Activated CD4-positive, CD25-positive, alpha-beta regulatory T cell treated with anti-CD3 and anti-CD28 coated beads, Interleukin-2, amount 50 U/mL, for 72 hours (primary cell): Measurements from ENCODE around the gene IPO7.

Experiments used
- DNase-seq: peaks from one replicate; pipeline ENCODE4 v3.0.0; 2021

IPO7 gene

DNA sequence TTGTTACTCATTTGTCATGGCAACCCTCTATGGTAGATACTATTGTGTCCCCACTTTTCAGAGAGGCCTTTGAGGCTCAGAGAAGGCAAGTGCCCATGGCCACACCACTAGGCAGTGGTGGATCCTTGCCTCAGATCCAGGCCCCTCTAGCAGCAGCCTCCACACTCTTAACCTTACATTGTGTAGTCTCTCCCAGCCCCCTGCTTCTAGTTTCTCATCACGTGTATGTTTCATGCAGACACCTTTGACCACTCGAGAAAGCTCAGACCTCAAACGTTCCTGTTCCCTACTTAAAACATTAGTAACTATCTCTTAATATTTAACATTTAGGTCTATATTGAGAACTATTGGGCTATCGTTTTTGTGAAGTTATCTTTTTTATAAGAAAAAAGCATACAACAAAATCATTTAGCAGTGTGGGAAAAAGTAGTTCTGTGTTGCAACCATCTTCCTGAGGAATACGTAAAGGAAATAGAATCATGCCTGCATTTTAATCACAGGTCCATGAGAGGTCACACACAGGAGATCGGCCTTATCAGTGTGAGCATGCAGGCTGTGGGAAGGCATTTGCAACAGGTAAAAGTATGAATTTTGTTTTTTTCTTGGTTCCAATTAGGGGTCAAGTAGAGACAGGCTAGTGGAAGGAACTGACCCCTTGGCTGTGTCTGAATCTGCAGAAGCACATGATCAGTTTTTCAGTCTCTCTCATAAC lies 111.5 kb downstream of the IPO7 start:
- DNase-seq: no peak
